ENCODE results near the gene CCDC91.

GRCh38 chr12:28409892-28410291 is 219.6 kb downstream of the CCDC91 start:
- TF ChIP-seq CTCF (IDR thresholded peaks at IDR 0.05) = no peak
- TF ChIP-seq POLR2A (IDR thresholded peaks at IDR 0.05) = no peak
- no peak for TF ChIP-seq POLR2AphosphoS5 (IDR thresholded peaks at IDR 0.05)
- TF ChIP-seq EP300 (IDR thresholded peaks at IDR 0.05) = no peak

All from suprapubic skin (tissue), 4 donors.